ENCODE results near the gene PLPPR1.

GRCh38 chr9:101356619-101357018, 328.1 kb downstream of the PLPPR1 start:
- TF ChIP-seq, protein P1, sequence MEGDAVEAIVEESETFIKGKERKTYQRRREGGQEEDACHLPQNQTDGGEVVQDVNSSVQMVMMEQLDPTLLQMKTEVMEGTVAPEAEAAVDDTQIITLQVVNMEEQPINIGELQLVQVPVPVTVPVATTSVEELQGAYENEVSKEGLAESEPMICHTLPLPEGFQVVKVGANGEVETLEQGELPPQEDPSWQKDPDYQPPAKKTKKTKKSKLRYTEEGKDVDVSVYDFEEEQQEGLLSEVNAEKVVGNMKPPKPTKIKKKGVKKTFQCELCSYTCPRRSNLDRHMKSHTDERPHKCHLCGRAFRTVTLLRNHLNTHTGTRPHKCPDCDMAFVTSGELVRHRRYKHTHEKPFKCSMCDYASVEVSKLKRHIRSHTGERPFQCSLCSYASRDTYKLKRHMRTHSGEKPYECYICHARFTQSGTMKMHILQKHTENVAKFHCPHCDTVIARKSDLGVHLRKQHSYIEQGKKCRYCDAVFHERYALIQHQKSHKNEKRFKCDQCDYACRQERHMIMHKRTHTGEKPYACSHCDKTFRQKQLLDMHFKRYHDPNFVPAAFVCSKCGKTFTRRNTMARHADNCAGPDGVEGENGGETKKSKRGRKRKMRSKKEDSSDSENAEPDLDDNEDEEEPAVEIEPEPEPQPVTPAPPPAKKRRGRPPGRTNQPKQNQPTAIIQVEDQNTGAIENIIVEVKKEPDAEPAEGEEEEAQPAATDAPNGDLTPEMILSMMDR (IDR thresholded peaks at IDR 0.05) = no peak
- no peak for TF ChIP-seq CHD2 (IDR thresholded peaks at IDR 0.05; ENCODE audit: low read length, partially characterized antibody)
- no peak for TF ChIP-seq GABPA (IDR thresholded peaks at IDR 0.05; ENCODE audit: low read depth)
- TF ChIP-seq RAD21 (IDR thresholded peaks at IDR 0.05; ENCODE audit: low read length) = no peak
- TF ChIP-seq, protein P2, sequence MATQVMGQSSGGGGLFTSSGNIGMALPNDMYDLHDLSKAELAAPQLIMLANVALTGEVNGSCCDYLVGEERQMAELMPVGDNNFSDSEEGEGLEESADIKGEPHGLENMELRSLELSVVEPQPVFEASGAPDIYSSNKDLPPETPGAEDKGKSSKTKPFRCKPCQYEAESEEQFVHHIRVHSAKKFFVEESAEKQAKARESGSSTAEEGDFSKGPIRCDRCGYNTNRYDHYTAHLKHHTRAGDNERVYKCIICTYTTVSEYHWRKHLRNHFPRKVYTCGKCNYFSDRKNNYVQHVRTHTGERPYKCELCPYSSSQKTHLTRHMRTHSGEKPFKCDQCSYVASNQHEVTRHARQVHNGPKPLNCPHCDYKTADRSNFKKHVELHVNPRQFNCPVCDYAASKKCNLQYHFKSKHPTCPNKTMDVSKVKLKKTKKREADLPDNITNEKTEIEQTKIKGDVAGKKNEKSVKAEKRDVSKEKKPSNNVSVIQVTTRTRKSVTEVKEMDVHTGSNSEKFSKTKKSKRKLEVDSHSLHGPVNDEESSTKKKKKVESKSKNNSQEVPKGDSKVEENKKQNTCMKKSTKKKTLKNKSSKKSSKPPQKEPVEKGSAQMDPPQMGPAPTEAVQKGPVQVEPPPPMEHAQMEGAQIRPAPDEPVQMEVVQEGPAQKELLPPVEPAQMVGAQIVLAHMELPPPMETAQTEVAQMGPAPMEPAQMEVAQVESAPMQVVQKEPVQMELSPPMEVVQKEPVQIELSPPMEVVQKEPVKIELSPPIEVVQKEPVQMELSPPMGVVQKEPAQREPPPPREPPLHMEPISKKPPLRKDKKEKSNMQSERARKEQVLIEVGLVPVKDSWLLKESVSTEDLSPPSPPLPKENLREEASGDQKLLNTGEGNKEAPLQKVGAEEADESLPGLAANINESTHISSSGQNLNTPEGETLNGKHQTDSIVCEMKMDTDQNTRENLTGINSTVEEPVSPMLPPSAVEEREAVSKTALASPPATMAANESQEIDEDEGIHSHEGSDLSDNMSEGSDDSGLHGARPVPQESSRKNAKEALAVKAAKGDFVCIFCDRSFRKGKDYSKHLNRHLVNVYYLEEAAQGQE (IDR thresholded peaks at IDR 0.05; ENCODE audit: low read depth, low read length) = no peak
- TF ChIP-seq POLR2AphosphoS5 (IDR thresholded peaks at IDR 0.05; ENCODE audit: low read depth, low read length) = no peak
- TF ChIP-seq MAX (IDR thresholded peaks at IDR 0.05; ENCODE audit: low read depth) = no peak
- no peak for TF ChIP-seq MXI1 (IDR thresholded peaks at IDR 0.05; ENCODE audit: low read depth, low read length)
- TF ChIP-seq EP300 (IDR thresholded peaks at IDR 0.05; ENCODE audit: borderline replicate concordance in 1 of 2, low read depth in 1 of 2, low read length in 1 of 2) = no peak
- TF ChIP-seq SMC3 (IDR thresholded peaks at IDR 0.05; ENCODE audit: low read depth, low read length) = no peak
- TF ChIP-seq FOXM1 (IDR thresholded peaks at IDR 0.05; ENCODE audit: low read depth) = no peak
- no peak for TF ChIP-seq YY1 (IDR thresholded peaks at IDR 0.05; ENCODE audit: low read depth)
